DMS114 treated with DMSO at 0.1 percent for 48 hours (cell line): Measurements from ENCODE around the gene CFAP77.
A peak's percentile ranks its signal among the peaks of the same experiment; 100 is the strongest.
"Not testable (repeated sequence)": the region's sequence is repeated elsewhere in the genome, so short reads cannot be mapped to it uniquely, and the experiment has no call there.

Experiments
- DNase-seq: peaks from one replicate; lab custom pipeline; 2025; ENCODE audit not compliant: unreplicated experiment; lab: John Stamatoyannopoulos, UW

CFAP77 gene

GRCh38 chr9:132409828-132410528 lies at the start of gene CFAP77:
Gene CFAP77, plus strand, starts transcription at chr9:132410211. Its CDS starts 61 bp downstream, at chr9:132410272.
- peak; percentile 52 for DNase-seq

GRCh38 chr9:132364068-132364467 lies 45.9 kb upstream of the CFAP77 start:
- DNase-seq = no peak

- no peak for DNase-seq
Observed at GRCh38 chr9:132365986-132366385, 44.0 kb upstream of the CFAP77 start.

GRCh38 chr9:132366481-132366880 lies 43.5 kb upstream of the CFAP77 start:
- no peak for DNase-seq

GRCh38 chr9:132367613-132368313 lies 42.2 kb upstream of the CFAP77 start:
- no peak for DNase-seq

GRCh38 chr9:132369421-132369820 lies 40.6 kb upstream of the CFAP77 start:
- DNase-seq = no peak

GRCh38 chr9:132370592-132370991 lies 39.4 kb upstream of the CFAP77 start:
- no peak for DNase-seq

GRCh38 chr9:132372177-132373095 lies 37.6 kb upstream of the CFAP77 start:
- DNase-seq = no peak

- DNase-seq = not testable (repeated sequence)
Observed at GRCh38 chr9:132377769-132378168, 32.2 kb upstream of the CFAP77 start.

- DNase-seq = not testable (repeated sequence)
Observed at GRCh38 chr9:132378416-132378815, 31.6 kb upstream of the CFAP77 start.

- DNase-seq = no peak
Observed at GRCh38 chr9:132381966-132382541, 28.0 kb upstream of the CFAP77 start.

- no peak for DNase-seq
Observed at GRCh38 chr9:132383462-132383883, 26.5 kb upstream of the CFAP77 start.

GRCh38 chr9:132384376-132384775 lies 25.6 kb upstream of the CFAP77 start:
- DNase-seq = no peak

GRCh38 chr9:132387133-132387532 lies 22.9 kb upstream of the CFAP77 start:
- no peak for DNase-seq

- no peak for DNase-seq
Observed at GRCh38 chr9:132390966-132391365, 19.0 kb upstream of the CFAP77 start.

- no peak for DNase-seq
Observed at GRCh38 chr9:132391449-132391848, 18.6 kb upstream of the CFAP77 start.

- DNase-seq = no peak
Observed at GRCh38 chr9:132395560-132395959, 14.5 kb upstream of the CFAP77 start.

- no peak for DNase-seq
Observed at GRCh38 chr9:132401824-132402223, 8.2 kb upstream of the CFAP77 start.

- DNase-seq = no peak
Observed at GRCh38 chr9:132404228-132404881, 5.7 kb upstream of the CFAP77 start.

GRCh38 chr9:132406554-132407122 lies 3.4 kb upstream of the CFAP77 start, which contains the start of gene TTF1:
Gene TTF1, minus strand, starts transcription at chr9:132406840. Its CDS starts 4,019 bp downstream, at chr9:132402821.
- peak; percentile 82 for DNase-seq
